ENCODE data around the gene CUL4A.

CUL4A gene

GRCh38 chr13:113182046-113182445, 27.4 kb upstream of the CUL4A start:
- no peak for TF ChIP-seq CTCF (IDR thresholded peaks at IDR 0.05; ENCODE audit: borderline replicate concordance, extremely low read depth, low read length, poor library complexity, severe bottlenecking)
- no peak for TF ChIP-seq EZH2 (IDR thresholded peaks at IDR 0.05; ENCODE audit: borderline replicate concordance, low read depth, low read length, severe bottlenecking)
- no peak overlapping the region for H3K27ac ChIP-seq (ENCODE audit: low read length)
- peaks cover 87% of the 10 kb centered on the region for H3K36me3 ChIP-seq (ENCODE audit: insufficient read depth, low read length)
- H3K9me3 ChIP-seq (ENCODE audit: insufficient read depth, low read length, severe bottlenecking): no peaks in the 10 kb centered on the region
- peaks cover 17% of the 10 kb centered on the region; the same call in 1 of the 2 replicates for H4K20me1 ChIP-seq (ENCODE audit: insufficient read depth, low read length)
- no peak overlapping the region for H3K4me2 ChIP-seq (ENCODE audit: insufficient read depth, low read length)
- H3K79me2 ChIP-seq (ENCODE audit: insufficient read depth, low read length): peaks cover 5% of the 10 kb centered on the region
- H3K4me3 ChIP-seq (ENCODE audit: low read depth in 1 of 2, low read length in 2 of 2): no peak overlapping the region
- no peak overlapping the region for H2AFZ ChIP-seq (ENCODE audit: low read depth, low read length)
- H3K27me3 ChIP-seq (ENCODE audit: insufficient read depth, low read length, poor library complexity): no peaks in the 10 kb centered on the region
- no peak for ATAC-seq (ENCODE audit: insufficient read depth, low read depth)
- no peaks in the 10 kb centered on the region for H3K4me1 ChIP-seq (ENCODE audit: insufficient read depth, low read length)
- no peak overlapping the region for H3K9ac ChIP-seq (ENCODE audit: low read depth, low read length)
- DNase-seq: no peak

DNA sequence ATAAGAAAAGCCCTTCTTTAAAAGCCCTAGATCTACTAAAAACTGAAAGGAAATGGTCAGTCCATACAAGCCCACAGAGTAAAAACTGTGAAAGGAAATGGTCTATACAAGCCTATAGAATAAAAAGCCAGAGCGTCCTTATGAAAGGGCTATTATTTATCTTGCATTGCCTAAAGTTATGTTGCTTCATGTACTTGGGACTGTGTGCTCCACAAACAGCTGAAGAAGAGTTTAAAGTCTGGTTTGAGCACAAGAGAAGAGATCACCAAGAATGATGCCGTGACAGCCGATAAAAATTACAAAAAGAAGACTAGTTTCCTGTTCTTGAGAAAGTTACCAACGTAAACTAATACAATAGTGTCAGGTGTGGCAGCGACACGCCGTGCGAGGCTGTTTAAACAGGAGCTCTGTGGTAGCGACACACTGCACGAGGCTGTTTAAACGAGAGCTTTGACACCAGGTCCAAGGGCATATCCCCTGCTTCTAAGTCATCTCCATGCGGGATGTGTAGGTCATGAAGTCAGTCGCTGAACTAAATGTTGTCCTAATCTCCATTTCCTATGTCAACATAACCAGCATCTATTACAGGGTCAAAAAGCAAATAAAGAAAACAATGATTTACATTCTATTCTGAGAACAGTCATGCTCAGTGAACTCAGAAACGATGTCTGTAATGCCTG, 25.8 kb upstream of the CUL4A start:
- Histone ChIP-seq H3K79me2 (ENCODE audit: insufficient read depth, low read length) (peaks cover 9% of the 10 kb centered on the region), H4K20me1 (ENCODE audit: insufficient read depth, low read length) (peaks cover 17% of the 10 kb centered on the region; the same call in 1 of the 2 replicates), H3K4me1 (ENCODE audit: insufficient read depth, low read length) (no peaks in the 10 kb centered on the region), H3K4me3 (ENCODE audit: low read depth in 1 of 2, low read length in 2 of 2) (no peak overlapping the region), H3K4me2 (ENCODE audit: insufficient read depth, low read length) (no peak overlapping the region), H3K9ac (ENCODE audit: low read depth, low read length) (no peak overlapping the region), H3K27ac (ENCODE audit: low read length) (no peak overlapping the region), H2AFZ (ENCODE audit: low read depth, low read length) (no peak overlapping the region), H3K9me3 (ENCODE audit: insufficient read depth, low read length, severe bottlenecking) (no peaks in the 10 kb centered on the region), H3K36me3 (ENCODE audit: insufficient read depth, low read length) (peaks cover 88% of the 10 kb centered on the region), H3K27me3 (ENCODE audit: insufficient read depth, low read length, poor library complexity) (no peaks in the 10 kb centered on the region)
- no peak for TF ChIP-seq CTCF (IDR thresholded peaks at IDR 0.05; ENCODE audit: borderline replicate concordance, extremely low read depth, low read length, poor library complexity, severe bottlenecking)
- no peak for TF ChIP-seq EZH2 (IDR thresholded peaks at IDR 0.05; ENCODE audit: borderline replicate concordance, low read depth, low read length, severe bottlenecking)
- ATAC-seq (ENCODE audit: insufficient read depth, low read depth): no peak
- no peak for DNase-seq

- Histone ChIP-seq H3K4me3 (ENCODE audit: low read depth in 1 of 2, low read length in 2 of 2) (no peak overlapping the region), H3K9me3 (ENCODE audit: insufficient read depth, low read length, severe bottlenecking) (no peaks in the 10 kb centered on the region), H3K4me1 (ENCODE audit: insufficient read depth, low read length) (no peaks in the 10 kb centered on the region), H3K27ac (ENCODE audit: low read length) (no peak overlapping the region), H3K27me3 (ENCODE audit: insufficient read depth, low read length, poor library complexity) (no peaks in the 10 kb centered on the region), H3K4me2 (ENCODE audit: insufficient read depth, low read length) (no peak overlapping the region), H2AFZ (ENCODE audit: low read depth, low read length) (no peak overlapping the region), H3K36me3 (ENCODE audit: insufficient read depth, low read length) (peaks cover 86% of the 10 kb centered on the region), H3K79me2 (ENCODE audit: insufficient read depth, low read length) (peaks cover 9% of the 10 kb centered on the region), H4K20me1 (ENCODE audit: insufficient read depth, low read length) (peaks cover 11% of the 10 kb centered on the region; the same call in 1 of the 2 replicates), H3K9ac (ENCODE audit: low read depth, low read length) (no peak overlapping the region)
- ATAC-seq (ENCODE audit: insufficient read depth, low read depth) (peak; percentile 76), DNase-seq (peak; percentile 29)
- TF ChIP-seq CTCF (IDR thresholded peaks at IDR 0.05; ENCODE audit: borderline replicate concordance, extremely low read depth, low read length, poor library complexity, severe bottlenecking): no peak
- TF ChIP-seq EZH2 (IDR thresholded peaks at IDR 0.05; ENCODE audit: borderline replicate concordance, low read depth, low read length, severe bottlenecking): no peak
Measured at GRCh38 chr13:113184568-113185440, 24.6 kb upstream of the CUL4A start.

Measured in DND-41 (cell line).